ENCODE results near the gene ZNF296.

The ZNF296 gene

DNA sequence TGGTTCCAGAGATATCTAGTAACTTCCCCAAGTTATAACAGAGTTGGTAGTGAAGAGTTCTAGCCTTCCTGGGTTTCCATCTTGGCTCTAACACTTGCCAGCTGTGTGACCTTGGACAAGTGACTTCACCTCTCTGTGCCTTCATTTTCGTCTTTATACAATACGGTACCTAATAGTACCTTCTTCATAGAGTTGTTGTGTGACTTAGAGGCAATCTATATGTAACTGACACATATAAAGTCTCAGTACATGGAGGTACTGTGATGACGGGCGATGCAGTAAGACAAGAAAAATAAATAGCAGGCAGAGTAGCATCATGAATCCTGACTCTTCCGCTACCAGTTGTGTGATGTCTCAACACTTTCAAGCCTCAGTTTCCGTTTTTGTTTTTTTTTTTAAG is 45.5 kb downstream of the ZNF296 start:
- intact Hi-C loops (cut with DNase I; ENCODE audit: low total_unique reads) = no loop called here
- H3K9me3 ChIP-seq = no peaks in the 10 kb centered on the region
- no peak overlapping the region for H3K27ac ChIP-seq
- no peaks in the 10 kb centered on the region for H3K27me3 ChIP-seq
- peaks cover 7 to 90% (median 48%) of the 10 kb centered on the region in 3 donors for H3K36me3 ChIP-seq
- TF ChIP-seq, protein P1, sequence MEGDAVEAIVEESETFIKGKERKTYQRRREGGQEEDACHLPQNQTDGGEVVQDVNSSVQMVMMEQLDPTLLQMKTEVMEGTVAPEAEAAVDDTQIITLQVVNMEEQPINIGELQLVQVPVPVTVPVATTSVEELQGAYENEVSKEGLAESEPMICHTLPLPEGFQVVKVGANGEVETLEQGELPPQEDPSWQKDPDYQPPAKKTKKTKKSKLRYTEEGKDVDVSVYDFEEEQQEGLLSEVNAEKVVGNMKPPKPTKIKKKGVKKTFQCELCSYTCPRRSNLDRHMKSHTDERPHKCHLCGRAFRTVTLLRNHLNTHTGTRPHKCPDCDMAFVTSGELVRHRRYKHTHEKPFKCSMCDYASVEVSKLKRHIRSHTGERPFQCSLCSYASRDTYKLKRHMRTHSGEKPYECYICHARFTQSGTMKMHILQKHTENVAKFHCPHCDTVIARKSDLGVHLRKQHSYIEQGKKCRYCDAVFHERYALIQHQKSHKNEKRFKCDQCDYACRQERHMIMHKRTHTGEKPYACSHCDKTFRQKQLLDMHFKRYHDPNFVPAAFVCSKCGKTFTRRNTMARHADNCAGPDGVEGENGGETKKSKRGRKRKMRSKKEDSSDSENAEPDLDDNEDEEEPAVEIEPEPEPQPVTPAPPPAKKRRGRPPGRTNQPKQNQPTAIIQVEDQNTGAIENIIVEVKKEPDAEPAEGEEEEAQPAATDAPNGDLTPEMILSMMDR (IDR thresholded peaks at IDR 0.05) = no peak
- H3K4me3 ChIP-seq = no peak overlapping the region
- no peak for DNase-seq
- H3K4me1 ChIP-seq = no peaks in the 10 kb centered on the region

DNA sequence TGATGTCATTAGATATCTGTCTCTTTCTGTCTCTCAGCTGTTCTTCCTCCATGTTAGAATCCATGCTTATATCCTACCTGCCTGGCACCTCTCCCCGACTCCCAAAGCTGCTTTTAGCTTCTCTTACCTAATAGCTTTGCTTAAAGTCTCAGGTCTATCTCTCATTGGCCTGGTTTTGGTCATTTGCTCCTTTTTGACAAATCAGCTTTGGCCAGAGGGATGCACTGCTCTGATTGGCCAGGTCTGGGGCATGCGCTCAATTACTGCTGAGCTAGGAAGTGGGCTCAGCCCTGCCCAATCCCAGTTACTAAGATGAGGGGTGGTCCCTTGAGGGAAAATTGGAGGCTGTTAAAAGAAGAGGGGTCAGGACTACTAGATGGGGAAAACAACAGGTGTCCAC is 48.9 kb downstream of the ZNF296 start:
- DNase-seq = no peak
- Histone ChIP-seq H3K27ac (no peak overlapping the region), H3K27me3 (no peaks in the 10 kb centered on the region), H3K9me3 (no peaks in the 10 kb centered on the region), H3K4me1 (no peaks in the 10 kb centered on the region), H3K4me3 (no peak overlapping the region), H3K36me3 (peaks cover 7 to 58% (median 33%) of the 10 kb centered on the region in 3 donors)
- intact Hi-C loops (cut with DNase I; ENCODE audit: low total_unique reads) = no loop called here
- TF ChIP-seq, protein P1 (IDR thresholded peaks at IDR 0.05) = no peak

DNA sequence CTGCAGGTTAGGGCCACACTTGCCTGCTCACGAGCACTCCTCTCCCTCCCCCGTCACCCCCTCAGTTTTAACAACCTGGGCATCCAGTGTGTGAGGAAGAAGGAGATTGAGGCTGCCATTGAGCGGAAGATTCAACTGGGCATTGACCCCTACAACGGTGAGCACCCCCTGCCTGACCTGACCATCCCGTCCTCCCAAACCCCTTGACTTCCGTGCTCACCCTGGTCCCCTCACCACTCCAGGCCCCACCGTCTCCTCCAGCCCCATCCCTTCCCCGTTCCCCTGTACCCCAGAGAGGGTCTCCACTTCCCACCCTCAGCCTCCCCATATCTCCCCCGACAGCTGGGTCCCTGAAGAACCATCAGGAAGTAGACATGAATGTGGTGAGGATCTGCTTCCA is 51.0 kb downstream of the ZNF296 start:
- H3K4me3 ChIP-seq = no peak overlapping the region
- H3K36me3 ChIP-seq = peaks cover 7 to 36% (median 21%) of the 10 kb centered on the region in 3 donors
- intact Hi-C loops (cut with DNase I; ENCODE audit: low total_unique reads) = no loop called here
- TF ChIP-seq, protein P1 (IDR thresholded peaks at IDR 0.05) = no peak
- no peak overlapping the region for H3K27ac ChIP-seq
- H3K9me3 ChIP-seq = no peaks in the 10 kb centered on the region
- no peaks in the 10 kb centered on the region for H3K4me1 ChIP-seq
- no peak for DNase-seq
- H3K27me3 ChIP-seq = no peaks in the 10 kb centered on the region

DNA sequence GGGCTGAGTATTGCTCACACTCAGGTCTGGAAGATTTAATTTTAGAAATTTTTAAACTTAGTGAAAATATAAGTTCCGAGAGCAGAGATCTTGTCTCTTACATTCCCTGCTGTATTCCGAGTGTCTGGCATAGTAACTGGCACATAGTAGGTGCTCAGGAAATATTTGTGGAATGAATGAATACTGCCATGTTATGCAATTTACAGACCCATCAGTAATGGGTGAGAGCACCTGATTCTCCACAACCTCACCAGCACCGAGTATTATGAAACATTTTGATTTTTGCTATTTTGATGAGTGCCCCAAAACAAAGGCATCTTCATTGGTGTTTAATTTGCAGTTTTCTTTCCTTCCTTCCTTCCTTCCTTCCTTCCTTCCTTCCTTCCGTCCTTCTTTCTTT is 53.2 kb downstream of the ZNF296 start:
- TF ChIP-seq, protein P1 (IDR thresholded peaks at IDR 0.05) = no peak
- intact Hi-C loops (cut with DNase I; ENCODE audit: low total_unique reads) = no loop called here

DNA sequence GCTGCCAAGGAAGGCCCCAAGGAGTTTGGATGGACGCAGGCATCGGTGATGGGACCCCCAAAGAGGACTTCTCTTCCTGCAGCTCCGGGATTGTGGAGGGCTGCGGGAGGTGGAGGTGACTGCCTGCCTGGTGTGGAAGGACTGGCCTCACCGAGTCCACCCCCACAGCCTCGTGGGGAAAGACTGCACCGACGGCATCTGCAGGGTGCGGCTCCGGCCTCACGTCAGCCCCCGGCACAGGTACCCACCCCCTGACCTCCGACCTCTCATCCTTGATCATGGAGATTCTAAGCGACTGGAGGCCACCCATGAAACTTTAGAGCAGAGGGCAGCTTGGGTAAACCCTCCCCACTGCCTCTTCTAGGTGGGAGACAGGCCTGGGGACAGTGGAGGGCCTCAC is 54.3 kb downstream of the ZNF296 start:
- no peaks in the 10 kb centered on the region for H3K9me3 ChIP-seq

More for the DNA sequence above, 53.2 kb downstream of the ZNF296 start:
- H3K4me3 ChIP-seq = no peak overlapping the region
- H3K27me3 ChIP-seq = no peaks in the 10 kb centered on the region
- H3K27ac ChIP-seq = no peak overlapping the region
- H3K36me3 ChIP-seq = peaks cover 0 to 14% (median 7%) of the 10 kb centered on the region in 3 donors
- no peaks in the 10 kb centered on the region for H3K4me1 ChIP-seq
- DNase-seq = no peak
- no peaks in the 10 kb centered on the region for H3K9me3 ChIP-seq

More for the DNA sequence above, 54.3 kb downstream of the ZNF296 start:
- TF ChIP-seq, protein P1 (IDR thresholded peaks at IDR 0.05) = no peak
- Histone ChIP-seq H3K36me3 (peaks cover 0 to 7% (median 6%) of the 10 kb centered on the region in 3 donors), H3K27ac (no peak overlapping the region), H3K27me3 (no peaks in the 10 kb centered on the region), H3K4me1 (peaks cover 0 to 2% (median 0%) of the 10 kb centered on the region in 4 donors), H3K4me3 (no peak overlapping the region)
- no peak for DNase-seq
- intact Hi-C loops (cut with DNase I; ENCODE audit: low total_unique reads) = no loop called here
